Nephron (organoid): ENCODE data around the gene YAF2.
A peak's percentile ranks its signal among the peaks of the same experiment; 100 is the strongest.

Experiments
- H3K27ac Mint-ChIP-seq, 3 experiments: 2 replicates each; pipeline ENCODE4 v1.8.0; 2020; ENCODE audit warnings: mixed read lengths in 3 of 3, mild to moderate bottlenecking in 2 of 3, moderate library complexity in 1 of 3
- H3K27me3 Mint-ChIP-seq: 2 replicates; pipeline ENCODE4 v1.8.0; 2021; ENCODE audit warnings: low read depth, mild to moderate bottlenecking, moderate library complexity, mixed read lengths
- H3K36me3 Mint-ChIP-seq: 2 replicates; pipeline ENCODE4 v1.8.0; 2020; ENCODE audit warnings: low read depth, mixed read lengths
- H3K4me1 Mint-ChIP-seq: 2 replicates; pipeline ENCODE4 v1.8.0; 2020; ENCODE audit warnings: mixed read lengths
- H3K4me3 Mint-ChIP-seq, 3 experiments: 2 replicates each; pipeline ENCODE4 v1.8.0; 2020; ENCODE audit warnings: mild to moderate bottlenecking in 3 of 3, mixed read lengths in 3 of 3, moderate library complexity in 2 of 3
- H3K9me3 Mint-ChIP-seq: 2 replicates; pipeline ENCODE4 v1.8.0; 2020; ENCODE audit warnings: mixed read lengths
- TF ChIP-seq, protein P1 (sequence below), 3 experiments: fragments of 200-600 bp; sonication (generic); IDR thresholded peaks; one replicate each; pipeline ENCODE4 v1.5.0; 2021; ENCODE audit warnings: antibody characterized with exemption in 3 of 3; ENCODE audit not compliant: unreplicated experiment in 3 of 3

YAF2 gene

DNA sequence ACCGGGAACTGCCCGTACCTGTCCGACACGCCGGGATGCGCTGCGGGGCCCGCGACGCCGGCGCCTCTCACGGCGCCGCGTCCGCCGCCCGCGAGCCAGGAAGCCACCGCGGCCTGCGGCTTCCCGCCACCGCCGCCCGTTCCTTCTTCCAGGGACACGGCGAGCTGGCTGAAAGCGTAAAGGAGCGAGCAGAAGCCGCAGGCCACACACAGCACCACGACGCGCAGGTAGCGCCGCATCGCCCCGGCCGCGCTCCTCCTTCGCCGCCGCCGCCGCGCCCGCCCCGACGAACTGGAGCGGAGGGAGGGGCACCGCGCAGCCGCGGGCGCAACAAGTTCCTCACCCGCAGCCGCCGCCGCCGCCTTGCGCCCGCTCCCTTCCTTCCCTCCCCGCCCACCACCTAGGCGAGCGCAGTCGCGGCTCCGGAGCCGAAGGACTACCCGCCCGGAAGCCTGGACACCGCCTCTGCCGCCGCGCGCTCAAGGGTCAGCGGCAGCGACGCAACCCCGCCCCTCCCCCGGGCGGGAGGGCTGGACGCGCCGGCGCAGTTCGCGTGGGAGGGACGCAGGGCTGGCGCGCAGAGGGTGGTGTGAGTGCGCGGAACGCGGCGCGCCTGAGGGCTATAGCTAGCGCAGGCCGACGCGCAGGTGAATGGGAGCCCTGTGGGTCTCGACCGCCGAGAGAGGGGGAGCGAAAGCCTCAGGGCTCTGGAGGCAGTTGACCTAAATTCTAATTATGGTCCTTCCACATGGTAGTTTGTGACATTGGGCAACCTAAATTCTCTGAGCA is 93.4 kb downstream of the YAF2 start, which contains the start of gene GXYLT1:
GXYLT1 (minus strand) TSS at position 467 of the 789 bp plus-strand sequence; CDS start at position 239, 228 bp downstream.
- peak within 1 kb of the TSS; percentile 97 to 98 (median 98) for H3K4me3 Mint-ChIP-seq
- H3K27me3 Mint-ChIP-seq, result no peaks in the 10 kb centered on the region
- H3K36me3 Mint-ChIP-seq, result no peaks in the 10 kb centered on the region
- TF ChIP-seq, protein P1, sequence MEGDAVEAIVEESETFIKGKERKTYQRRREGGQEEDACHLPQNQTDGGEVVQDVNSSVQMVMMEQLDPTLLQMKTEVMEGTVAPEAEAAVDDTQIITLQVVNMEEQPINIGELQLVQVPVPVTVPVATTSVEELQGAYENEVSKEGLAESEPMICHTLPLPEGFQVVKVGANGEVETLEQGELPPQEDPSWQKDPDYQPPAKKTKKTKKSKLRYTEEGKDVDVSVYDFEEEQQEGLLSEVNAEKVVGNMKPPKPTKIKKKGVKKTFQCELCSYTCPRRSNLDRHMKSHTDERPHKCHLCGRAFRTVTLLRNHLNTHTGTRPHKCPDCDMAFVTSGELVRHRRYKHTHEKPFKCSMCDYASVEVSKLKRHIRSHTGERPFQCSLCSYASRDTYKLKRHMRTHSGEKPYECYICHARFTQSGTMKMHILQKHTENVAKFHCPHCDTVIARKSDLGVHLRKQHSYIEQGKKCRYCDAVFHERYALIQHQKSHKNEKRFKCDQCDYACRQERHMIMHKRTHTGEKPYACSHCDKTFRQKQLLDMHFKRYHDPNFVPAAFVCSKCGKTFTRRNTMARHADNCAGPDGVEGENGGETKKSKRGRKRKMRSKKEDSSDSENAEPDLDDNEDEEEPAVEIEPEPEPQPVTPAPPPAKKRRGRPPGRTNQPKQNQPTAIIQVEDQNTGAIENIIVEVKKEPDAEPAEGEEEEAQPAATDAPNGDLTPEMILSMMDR (IDR thresholded peaks at IDR 0.05; ENCODE audit: unreplicated experiment in 3 of 3), result no peak
- no peaks in the 10 kb centered on the region for H3K9me3 Mint-ChIP-seq
- peak within 1 kb of the TSS; percentile 39 to 88 (median 54) for H3K27ac Mint-ChIP-seq
- peaks cover 20% of the 10 kb centered on the region for H3K4me1 Mint-ChIP-seq

DNA sequence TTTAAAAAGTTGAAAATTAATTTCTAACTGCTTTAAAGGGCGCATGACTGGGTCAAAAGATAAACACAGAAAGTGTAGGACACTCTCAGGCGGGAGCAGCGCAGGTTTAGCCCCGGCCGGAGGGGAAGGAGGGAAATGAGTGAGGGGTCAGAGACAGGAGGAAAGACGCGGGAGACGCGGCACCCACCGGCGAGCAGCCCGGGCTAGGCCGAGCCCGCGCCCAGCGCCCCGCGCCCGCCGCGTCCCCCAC is 94.0 kb downstream of the YAF2 start:
- peaks cover 20% of the 10 kb centered on the region for H3K4me1 Mint-ChIP-seq
- no peaks in the 10 kb centered on the region for H3K9me3 Mint-ChIP-seq
- H3K36me3 Mint-ChIP-seq, result no peaks in the 10 kb centered on the region
- TF ChIP-seq, protein P1 (IDR thresholded peaks at IDR 0.05; ENCODE audit: unreplicated experiment in 3 of 3), result no peak
- H3K4me3 Mint-ChIP-seq, result peak overlapping the region; percentile 97 to 98 (median 98)
- H3K27ac Mint-ChIP-seq, result peak overlapping the region; percentile 12 to 77 (median 39)
- no peaks in the 10 kb centered on the region for H3K27me3 Mint-ChIP-seq

GRCh38 chr12:42143452-42144157 is 94.4 kb downstream of the YAF2 start:
- Mint-ChIP-seq H3K9me3 (no peaks in the 10 kb centered on the region), H3K27me3 (no peaks in the 10 kb centered on the region), H3K27ac (peak overlapping the region; percentile 12 to 77 (median 39)), H3K4me1 (peaks cover 20% of the 10 kb centered on the region), H3K4me3 (peak overlapping the region; percentile 97 to 98 (median 98)), H3K36me3 (no peaks in the 10 kb centered on the region)
- TF ChIP-seq, protein P1 (IDR thresholded peaks at IDR 0.05; ENCODE audit: unreplicated experiment in 3 of 3), result no peak

GRCh38 chr12:42141981-42142606 is 96.0 kb downstream of the YAF2 start:
- H3K9me3 Mint-ChIP-seq, result no peaks in the 10 kb centered on the region
- TF ChIP-seq, protein P1 (IDR thresholded peaks at IDR 0.05; ENCODE audit: unreplicated experiment in 3 of 3), result no peak
- peak overlapping the region in 1 of 3 experiments; percentile 33 for H3K4me3 Mint-ChIP-seq
- H3K36me3 Mint-ChIP-seq, result no peaks in the 10 kb centered on the region
- H3K27me3 Mint-ChIP-seq, result no peaks in the 10 kb centered on the region
- H3K27ac Mint-ChIP-seq, result no peak overlapping the region
- peaks cover 20% of the 10 kb centered on the region for H3K4me1 Mint-ChIP-seq

DNA sequence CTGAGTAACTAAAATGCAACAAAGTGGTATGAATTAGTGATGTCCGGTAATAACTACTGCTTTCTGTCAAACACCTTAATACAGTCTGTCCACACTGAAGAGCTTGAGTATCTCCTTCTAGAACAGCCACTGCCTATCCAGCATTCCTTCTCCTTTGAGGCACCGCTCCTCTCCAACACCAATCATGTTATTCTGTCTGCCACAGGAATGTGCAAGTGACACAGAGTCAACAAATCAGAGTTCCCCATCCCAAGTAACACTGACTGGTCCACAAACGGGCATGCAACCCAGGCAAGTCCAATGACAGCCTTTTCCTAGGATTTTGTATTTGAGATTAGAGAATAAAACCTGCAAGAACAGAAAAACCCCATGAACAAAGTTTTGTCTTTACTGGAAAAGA is 97.1 kb downstream of the YAF2 start:
- Mint-ChIP-seq H3K4me3 (peak overlapping the region in 1 of 3 experiments; percentile 52), H3K4me1 (peaks cover 20% of the 10 kb centered on the region), H3K9me3 (no peaks in the 10 kb centered on the region), H3K36me3 (no peaks in the 10 kb centered on the region), H3K27me3 (no peaks in the 10 kb centered on the region), H3K27ac (peak overlapping the region in 2 of 3 experiments; percentile 4 to 12)
- TF ChIP-seq, protein P1 (IDR thresholded peaks at IDR 0.05; ENCODE audit: unreplicated experiment in 3 of 3), result no peak
